ENCODE measurements around the gene NFKBIL1. TPM values are rescaled to one million over a fixed set of nuclear protein-coding genes. Genes with fewer than 3 reads are reported as not detected.
A peak's percentile ranks its signal among the peaks of the same experiment; 100 is the strongest.

Gene NFKBIL1
- total and polyA plus RNA-seq, 9 of the 15 experiments (the other 6 are each of a cell fraction or from before 2014, with no cell fraction given), result 0.49 to 33.1 (median 7.6) TPM

GRCh38 chr6:31567531-31568370 is 20.3 kb downstream of the NFKBIL1 start:
- POLR2A ChIA-PET, result interaction anchor here (0.6 to 2.6 kb wide), 5 partner anchors 9 to 780 kb away, joined by 3 to 10 read pairs (median 4); partner anchors contain the start of gene LST1
- no peak for TF ChIP-seq RFX7 (CRISPR knock-in tag; IDR thresholded peaks at IDR 0.05)
- TF ChIP-seq, protein P1, sequence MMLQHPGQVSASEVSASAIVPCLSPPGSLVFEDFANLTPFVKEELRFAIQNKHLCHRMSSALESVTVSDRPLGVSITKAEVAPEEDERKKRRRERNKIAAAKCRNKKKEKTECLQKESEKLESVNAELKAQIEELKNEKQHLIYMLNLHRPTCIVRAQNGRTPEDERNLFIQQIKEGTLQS (IDR thresholded peaks at IDR 0.05), result 0 out of 2 replicates have a peak, but pooled peaks have one; percentile 12
- TF ChIP-seq, protein P1 (CRISPR knock-in tag; conservative IDR thresholded peaks at IDR 0.05), result no peak
- peak; percentile 40; the same call in 1 of the 2 replicates for TF ChIP-seq ATF7 (IDR thresholded peaks at IDR 0.05)
- TF ChIP-seq THAP7 (CRISPR knock-in tag; IDR thresholded peaks at IDR 0.05), result no peak
- 0 out of 2 replicates have a peak, but pooled peaks have one; percentile 15 for TF ChIP-seq EGR1 (conservative IDR thresholded peaks at IDR 0.05)
- no peak for TF ChIP-seq ZNF274 (IDR thresholded peaks at IDR 0.05; ENCODE audit: borderline replicate concordance, low read depth, low read length)
- no peak for TF ChIP-seq ZNF551 (CRISPR knock-in tag; IDR thresholded peaks at IDR 0.05)
- TF ChIP-seq, protein P2, sequence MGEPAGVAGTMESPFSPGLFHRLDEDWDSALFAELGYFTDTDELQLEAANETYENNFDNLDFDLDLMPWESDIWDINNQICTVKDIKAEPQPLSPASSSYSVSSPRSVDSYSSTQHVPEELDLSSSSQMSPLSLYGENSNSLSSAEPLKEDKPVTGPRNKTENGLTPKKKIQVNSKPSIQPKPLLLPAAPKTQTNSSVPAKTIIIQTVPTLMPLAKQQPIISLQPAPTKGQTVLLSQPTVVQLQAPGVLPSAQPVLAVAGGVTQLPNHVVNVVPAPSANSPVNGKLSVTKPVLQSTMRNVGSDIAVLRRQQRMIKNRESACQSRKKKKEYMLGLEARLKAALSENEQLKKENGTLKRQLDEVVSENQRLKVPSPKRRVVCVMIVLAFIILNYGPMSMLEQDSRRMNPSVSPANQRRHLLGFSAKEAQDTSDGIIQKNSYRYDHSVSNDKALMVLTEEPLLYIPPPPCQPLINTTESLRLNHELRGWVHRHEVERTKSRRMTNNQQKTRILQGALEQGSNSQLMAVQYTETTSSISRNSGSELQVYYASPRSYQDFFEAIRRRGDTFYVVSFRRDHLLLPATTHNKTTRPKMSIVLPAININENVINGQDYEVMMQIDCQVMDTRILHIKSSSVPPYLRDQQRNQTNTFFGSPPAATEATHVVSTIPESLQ (CRISPR knock-in tag; IDR thresholded peaks at IDR 0.05), result no peak
- TF ChIP-seq SMARCE1 (IDR thresholded peaks at IDR 0.05), result peak; percentile 35; the same call in 1 of the 2 replicates
- TF ChIP-seq ZNF253 (CRISPR knock-in tag; conservative IDR thresholded peaks at IDR 0.05), result no peak
- peak; percentile 29; the same call in 1 of the 2 replicates for TF ChIP-seq CREM (IDR thresholded peaks at IDR 0.05; ENCODE audit: low read depth)
- TF ChIP-seq ZNF589 (CRISPR knock-in tag; IDR thresholded peaks at IDR 0.05; ENCODE audit: low read depth), result no peak
- TF ChIP-seq SIRT6 (IDR thresholded peaks at IDR 0.05; ENCODE audit: low read depth, low read length), result no peak
- peak; percentile 92 for TF ChIP-seq ZNF316 (IDR thresholded peaks at IDR 0.05)
- TF ChIP-seq NUFIP1 (IDR thresholded peaks at IDR 0.05; ENCODE audit: partially characterized antibody), result no peak
- TF ChIP-seq NR2C2 (CRISPR knock-in tag; IDR thresholded peaks at IDR 0.05), result no peak
- peak; percentile 67; the same call in 1 of the 2 replicates for TF ChIP-seq NR2C2 (tag; IDR thresholded peaks at IDR 0.05)
- TF ChIP-seq KLF1 (tag; IDR thresholded peaks at IDR 0.05), result no peak

More at GRCh38 chr6:31567531-31568370, 20.3 kb downstream of the NFKBIL1 start:
- no peaks in the 10 kb centered on the region for H3K27me3 ChIP-seq (ENCODE audit: control insufficient read depth in 2 of 2, insufficient read depth in 2 of 2, low read length in 2 of 2)
- no peaks in the 10 kb centered on the region for H3K9me3 ChIP-seq (replicated peaks; ENCODE audit: control insufficient read depth, insufficient read depth, low read depth, low read length)
- H3K4me1 ChIP-seq (replicated peaks in 1 of 2; ENCODE audit: control insufficient read depth in 2 of 2, insufficient read depth in 2 of 2, low read length in 2 of 2), result peaks cover 13 to 25% of the 10 kb centered on the region in 2 experiments; a peak in 4 of 5 replicates
- peak; percentile 35; the same call in 2 of the 3 replicates for ATAC-seq
- peak in 1 of 4 experiments; percentile 55 for DNase-seq (ENCODE audit: extremely low read depth in 1 of 4, low spot score in 3 of 4)
- BruUV-seq (replicated peaks), result no TSS peak
- CTCF ChIA-PET (ENCODE audit: low intra/inter-chr PET ratio), result no interaction called here
- no peak overlapping the region for H3K27ac ChIP-seq (ENCODE audit: extremely low read depth, low read depth, low read length)
- H3K4me2 ChIP-seq (ENCODE audit: insufficient read depth, low read length), result no peak overlapping the region
- no peak overlapping the region for H2AFZ ChIP-seq (ENCODE audit: low read depth, low read length)
- no peaks in the 10 kb centered on the region for H4K20me1 ChIP-seq (replicated peaks; ENCODE audit: control insufficient read depth, insufficient read depth, low read length)
- H3K9me1 ChIP-seq (ENCODE audit: control insufficient read depth, insufficient read depth, low read length), result peaks cover 2% of the 10 kb centered on the region
- no peak overlapping the region for H3K4me3 ChIP-seq
- no peaks in the 10 kb centered on the region for H3K36me3 ChIP-seq (ENCODE audit: control insufficient read depth, insufficient read depth, low read length)
- in situ Hi-C loops (cut with MboI), result no loop called here
- WGBS (ENCODE audit: insufficient coverage, low coverage, missing lambda C conversion rate), result 22% methylated on average over 9 of the region's 9 CpGs
- H3K79me2 ChIP-seq (ENCODE audit: control insufficient read depth, insufficient read depth, low read length), result no peaks in the 10 kb centered on the region
- peak; percentile 44 for FAIRE-seq
- H3K9ac ChIP-seq (ENCODE audit: insufficient read depth in 1 of 2, low read depth in 2 of 2, low read length in 2 of 2), result peak overlapping the region in 1 of 2 experiments; percentile 29; a peak in 1 of 4 replicates
- intact Hi-C loops (cut with micrococcal nuclease), result no loop called here
